Suppressor macrophage treated with lipopolysaccharide for 4 hours (primary cell): ENCODE measurements around the gene DRGX.

ENCODE experiments used
- DNase-seq: peaks from one replicate; pipeline ENCODE4 v3.0.0-alpha.2; 2020

Gene DRGX

GRCh38 chr10:49381111-49381900, 14.6 kb downstream of the DRGX start:
- no peak for DNase-seq

GRCh38 chr10:49379596-49380410, 16.1 kb downstream of the DRGX start:
- DNase-seq, result no peak

DNA sequence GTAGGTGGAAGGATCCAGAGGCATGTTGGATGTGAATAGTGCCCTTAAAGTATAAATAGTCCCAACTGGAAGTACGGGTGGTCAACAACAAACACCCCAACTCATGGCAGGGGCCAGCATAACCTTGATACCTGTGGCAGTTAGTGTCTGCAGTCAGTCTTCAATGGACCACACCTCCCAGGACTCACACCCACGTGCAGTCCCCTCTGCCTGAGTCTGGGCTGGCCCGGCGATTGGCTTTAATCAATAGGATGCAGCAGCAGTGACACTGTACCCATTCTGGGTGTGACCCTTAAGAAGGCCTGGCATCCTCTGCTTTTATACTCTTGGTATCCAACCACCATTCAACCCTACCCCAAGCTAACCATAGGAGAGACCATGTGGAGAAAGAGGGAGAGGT, 18.6 kb downstream of the DRGX start:
- no peak for DNase-seq

DNA sequence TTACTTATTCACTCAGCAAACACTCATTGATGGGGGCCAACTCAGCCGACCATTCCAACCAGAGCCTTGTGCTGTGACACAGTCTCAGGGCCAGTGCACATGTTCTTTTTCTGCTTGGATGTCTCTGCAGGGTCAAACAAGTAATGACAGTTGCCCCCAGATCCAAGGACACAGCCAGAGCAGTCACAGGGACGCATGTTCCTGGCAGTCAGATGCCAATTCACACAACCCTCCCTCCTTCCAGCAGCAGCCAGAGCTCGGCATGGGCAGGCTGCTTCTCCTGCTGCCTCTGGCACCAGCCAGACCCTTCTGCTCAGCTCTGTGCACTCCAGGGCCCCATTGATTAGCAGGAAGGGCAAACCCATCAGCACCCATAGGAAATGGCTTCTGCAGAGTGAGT, 20.3 kb downstream of the DRGX start:
- DNase-seq, result no peak

DNA sequence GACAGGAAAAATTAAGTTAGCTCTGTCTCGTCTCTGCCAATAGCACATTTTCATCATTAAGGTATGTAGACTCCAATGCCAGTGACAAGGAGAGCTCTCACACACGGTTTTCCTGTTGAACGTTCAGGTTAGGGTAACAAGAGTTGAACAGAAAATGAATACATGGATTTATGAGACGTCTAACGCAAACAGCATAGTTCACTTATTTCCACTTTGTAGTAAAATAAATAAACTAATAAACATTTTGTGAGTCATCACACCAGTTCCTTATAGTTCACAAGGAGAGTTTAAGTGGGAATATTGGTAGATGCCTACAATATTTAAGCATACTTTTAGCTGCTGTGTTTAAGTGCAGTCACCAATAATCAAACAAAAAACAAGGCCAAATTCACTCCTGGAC, 21.1 kb downstream of the DRGX start:
- no peak for DNase-seq

DNA sequence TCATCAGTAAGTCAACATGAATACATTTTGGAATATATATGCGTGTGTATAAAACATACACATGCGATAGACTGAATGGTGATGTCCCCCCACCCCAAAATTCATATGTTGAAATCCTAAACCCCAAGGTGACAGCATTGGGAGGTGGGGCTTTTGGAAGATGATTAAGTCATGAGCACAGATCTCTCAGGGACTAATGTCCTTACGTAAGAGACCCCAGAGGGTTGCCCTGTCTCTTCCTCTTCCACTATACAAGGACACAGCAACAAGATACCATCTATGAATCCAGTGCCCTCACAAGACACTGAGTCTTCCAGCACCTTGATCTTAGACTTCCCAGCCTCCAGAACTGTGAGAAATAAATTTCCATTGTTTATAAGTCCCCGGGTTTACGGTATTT, 22.5 kb downstream of the DRGX start:
- DNase-seq, result peak; percentile 21

GRCh38 chr10:49371967-49372366, 23.9 kb downstream of the DRGX start:
- peak; percentile 86 for DNase-seq

DNA sequence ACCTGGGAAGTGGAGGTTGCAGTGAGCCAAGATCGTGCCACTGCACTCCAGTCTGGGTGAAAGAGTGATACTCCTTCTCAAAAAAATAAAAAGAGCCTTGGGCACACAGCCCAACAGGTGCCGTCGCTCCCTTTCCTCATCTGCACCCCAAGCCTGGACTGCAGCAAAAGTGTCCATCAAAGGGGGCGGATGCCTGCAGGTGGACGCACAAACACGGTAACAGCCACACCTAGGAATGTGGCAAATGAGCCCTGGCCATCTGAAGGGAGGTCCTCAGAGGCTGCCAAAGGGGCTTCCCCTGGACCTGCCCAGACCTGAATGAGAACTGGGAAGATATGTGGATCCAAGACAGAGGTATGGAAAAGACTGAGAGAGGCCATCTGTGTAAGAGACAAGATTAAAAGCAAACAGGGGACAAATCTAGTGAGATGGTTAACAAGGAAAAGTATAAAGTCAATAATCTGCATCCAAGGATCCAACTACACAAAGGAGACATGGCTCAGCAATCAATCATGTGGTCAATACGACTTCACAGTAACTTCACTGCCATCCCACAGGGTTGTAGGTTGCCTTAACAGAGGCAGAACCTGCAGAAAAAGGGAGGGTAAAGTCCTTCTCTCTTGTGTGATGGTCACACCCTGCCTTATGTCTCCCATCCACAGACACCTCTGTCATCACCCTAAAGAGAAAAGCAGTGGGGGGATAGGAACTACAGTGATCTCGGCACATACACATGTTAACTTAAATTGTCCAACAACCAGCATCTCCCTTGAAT, 25.4 kb downstream of the DRGX start:
- DNase-seq, result no peak

GRCh38 chr10:49369216-49370162, 26.4 kb downstream of the DRGX start:
- peak; percentile 43 for DNase-seq

- DNase-seq, result no peak
Measured at GRCh38 chr10:49368256-49368655, 27.6 kb downstream of the DRGX start.

GRCh38 chr10:49367600-49367999, 28.3 kb downstream of the DRGX start:
- DNase-seq, result no peak

- no peak for DNase-seq
Measured at GRCh38 chr10:49366460-49366859, 29.4 kb downstream of the DRGX start.

DNA sequence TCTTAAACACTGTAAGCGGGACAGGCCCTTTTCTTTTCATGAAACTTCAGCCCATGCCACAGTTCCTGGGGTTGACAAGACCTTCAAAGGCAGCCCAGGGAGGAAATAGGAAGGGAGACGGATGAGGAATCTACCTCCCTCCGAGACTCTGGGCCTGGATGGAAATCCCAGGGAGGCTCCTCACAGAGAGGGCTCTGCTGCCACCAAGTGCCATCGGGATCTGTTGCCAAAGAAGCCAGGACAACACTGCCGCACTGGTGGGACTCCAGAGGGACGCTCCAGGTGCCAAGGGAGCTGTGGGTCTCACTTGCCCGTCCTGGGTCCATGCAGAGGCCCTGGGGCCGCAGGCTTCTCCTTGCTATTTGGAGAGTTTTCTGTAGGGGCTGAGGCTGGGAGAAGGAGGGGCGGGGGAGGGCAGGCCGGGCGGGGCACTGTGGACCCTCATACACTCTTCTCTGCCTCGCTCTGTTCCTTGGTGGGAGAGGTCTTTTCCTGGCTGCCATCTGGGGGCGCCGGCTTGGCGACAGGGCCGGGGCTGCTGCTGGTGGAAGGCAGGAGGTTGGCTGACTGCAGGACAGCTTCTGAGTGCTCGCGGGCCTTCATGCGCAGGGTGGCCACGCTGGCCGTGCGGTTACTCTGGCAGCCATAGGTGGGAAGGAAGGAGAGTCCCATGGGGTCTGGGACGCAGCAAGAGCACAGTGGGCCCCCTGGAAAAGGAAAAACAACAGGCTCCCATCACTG, 30.0 kb downstream of the DRGX start:
- DNase-seq, result no peak

DNA sequence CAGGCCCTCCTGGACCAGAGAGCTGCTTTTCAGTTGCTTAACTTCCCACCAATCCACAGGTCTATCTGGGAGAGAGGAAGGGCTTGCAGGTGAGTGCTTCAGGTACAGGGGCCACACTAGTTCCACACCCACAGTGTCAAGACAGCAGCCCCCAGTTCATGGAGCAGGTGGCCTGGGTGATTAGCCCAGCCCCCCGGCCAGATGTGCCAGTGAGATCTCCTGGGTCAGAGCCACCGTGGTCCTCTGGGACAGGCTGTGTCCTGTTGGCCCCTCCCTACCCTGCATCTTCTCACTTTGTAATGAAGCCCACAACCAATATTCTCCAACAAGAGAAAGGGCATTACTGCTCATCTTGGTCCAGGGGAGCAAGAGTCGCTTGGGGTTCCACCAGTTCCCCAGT, 30.6 kb downstream of the DRGX start:
- DNase-seq, result no peak

- no peak for DNase-seq
Measured at GRCh38 chr10:49364747-49365146, 31.1 kb downstream of the DRGX start.

DNA sequence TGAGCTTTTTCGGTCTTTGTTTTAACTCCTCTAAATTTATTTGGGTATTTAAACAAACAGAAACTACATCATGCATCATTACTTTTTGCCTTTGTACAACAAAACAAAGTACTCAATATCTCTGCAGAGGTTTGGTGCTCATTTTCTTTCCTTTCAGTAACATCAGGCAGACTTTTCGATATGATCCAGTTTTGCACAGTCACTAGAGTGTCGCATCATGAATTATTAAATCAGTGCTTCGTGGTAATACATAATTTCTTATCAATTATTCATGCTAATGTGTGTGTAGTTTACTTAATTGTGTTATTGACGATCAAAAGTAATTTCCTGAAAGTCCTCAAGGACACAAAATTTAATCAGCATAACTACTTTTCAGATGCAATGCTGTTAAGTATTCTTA, 31.8 kb downstream of the DRGX start:
- no peak for DNase-seq

- DNase-seq, result no peak
Measured at GRCh38 chr10:49363309-49364031, 32.4 kb downstream of the DRGX start.

DNA sequence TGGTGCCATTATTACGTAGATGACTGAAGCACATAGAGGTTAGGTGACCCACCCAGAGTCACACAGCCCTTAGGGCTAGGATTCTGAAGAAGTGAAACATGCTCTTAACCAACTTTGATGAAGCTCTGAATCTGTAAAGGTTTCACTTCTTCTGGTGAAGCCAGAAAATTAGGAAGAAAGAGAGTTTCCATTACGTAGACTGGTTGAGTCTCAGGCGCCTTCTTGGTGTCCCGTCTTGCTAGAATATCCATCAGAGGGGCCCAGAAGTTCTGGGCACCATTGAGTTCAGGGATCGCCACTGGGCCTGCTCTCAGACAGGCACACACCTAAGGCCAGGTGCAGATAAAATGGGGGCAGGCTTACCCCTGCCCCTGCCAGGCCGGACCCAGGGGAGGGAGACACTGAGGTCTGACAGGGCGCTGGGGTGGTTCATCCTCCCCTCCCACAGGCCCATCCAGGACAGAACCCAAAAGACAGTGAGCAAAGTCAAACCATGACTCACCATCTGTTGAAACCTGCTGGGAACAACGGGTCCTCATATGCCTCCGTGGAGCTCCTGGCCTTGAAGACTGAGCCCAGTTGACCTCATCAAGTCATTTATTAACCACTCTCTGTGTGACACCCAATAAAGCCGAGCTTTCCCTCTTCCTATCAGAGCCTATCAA, 33.2 kb downstream of the DRGX start:
- peak; percentile 94 for DNase-seq

- no peak for DNase-seq
Measured at GRCh38 chr10:49361735-49362568, 33.9 kb downstream of the DRGX start.
